GM12865 (cell line): ENCODE data around the gene FOXA3.
"Not testable (repeated sequence)": the region's sequence is repeated elsewhere in the genome, so short reads cannot be mapped to it uniquely, and the experiment has no call there.

Experiments
- DNase-seq: peaks from one replicate; pipeline ENCODE4 v3.0.0; 2010; ENCODE audit warnings: low read depth
- H3K4me3 ChIP-seq: 2 replicates; pipeline ENCODE4 v1.5.1; 2011; ENCODE audit warnings: mild to moderate bottlenecking, low read depth, low read length, control low read depth
- CTCF ChIP-seq: IDR thresholded peaks from 2 replicates; pipeline ENCODE4 v1.5.1; 2011; ENCODE audit warnings: low read length, control low read depth, low read depth, inconsistent platforms; ENCODE audit not compliant: insufficient read depth; ENCODE audit errors: missing control alignments

Gene FOXA3

GRCh38 chr19:45889210-45889885 is 25.2 kb downstream of the FOXA3 start:
- TF ChIP-seq CTCF, result no peak
- no peak overlapping the region for H3K4me3 ChIP-seq
- DNase-seq, result no peak

GRCh38 chr19:45890877-45891276 is 26.8 kb downstream of the FOXA3 start:
- no peak for TF ChIP-seq CTCF
- DNase-seq, result no peak
- no peak overlapping the region for H3K4me3 ChIP-seq

- no peak overlapping the region for H3K4me3 ChIP-seq
- no peak for TF ChIP-seq CTCF
- no peak for DNase-seq
These were observed 31.4 kb downstream of the FOXA3 start for GRCh38 chr19:45895519-45895972.

GRCh38 chr19:45895983-45896599 is 32.0 kb downstream of the FOXA3 start:
- not testable (repeated sequence) for DNase-seq, H3K4me3 ChIP-seq

GRCh38 chr19:45897261-45897812 is 33.2 kb downstream of the FOXA3 start:
- no peak for TF ChIP-seq CTCF
- no peak overlapping the region for H3K4me3 ChIP-seq
- no peak for DNase-seq

- H3K4me3 ChIP-seq, result no peak overlapping the region
- no peak for TF ChIP-seq CTCF
- DNase-seq, result no peak
These were observed 35.1 kb downstream of the FOXA3 start for GRCh38 chr19:45899253-45899652.

GRCh38 chr19:45899919-45900589 is 35.9 kb downstream of the FOXA3 start:
- no peak overlapping the region for H3K4me3 ChIP-seq
- DNase-seq, result no peak
- no peak for TF ChIP-seq CTCF
